Measurements from ENCODE around the gene HBS1L.

The HBS1L gene

DNA sequence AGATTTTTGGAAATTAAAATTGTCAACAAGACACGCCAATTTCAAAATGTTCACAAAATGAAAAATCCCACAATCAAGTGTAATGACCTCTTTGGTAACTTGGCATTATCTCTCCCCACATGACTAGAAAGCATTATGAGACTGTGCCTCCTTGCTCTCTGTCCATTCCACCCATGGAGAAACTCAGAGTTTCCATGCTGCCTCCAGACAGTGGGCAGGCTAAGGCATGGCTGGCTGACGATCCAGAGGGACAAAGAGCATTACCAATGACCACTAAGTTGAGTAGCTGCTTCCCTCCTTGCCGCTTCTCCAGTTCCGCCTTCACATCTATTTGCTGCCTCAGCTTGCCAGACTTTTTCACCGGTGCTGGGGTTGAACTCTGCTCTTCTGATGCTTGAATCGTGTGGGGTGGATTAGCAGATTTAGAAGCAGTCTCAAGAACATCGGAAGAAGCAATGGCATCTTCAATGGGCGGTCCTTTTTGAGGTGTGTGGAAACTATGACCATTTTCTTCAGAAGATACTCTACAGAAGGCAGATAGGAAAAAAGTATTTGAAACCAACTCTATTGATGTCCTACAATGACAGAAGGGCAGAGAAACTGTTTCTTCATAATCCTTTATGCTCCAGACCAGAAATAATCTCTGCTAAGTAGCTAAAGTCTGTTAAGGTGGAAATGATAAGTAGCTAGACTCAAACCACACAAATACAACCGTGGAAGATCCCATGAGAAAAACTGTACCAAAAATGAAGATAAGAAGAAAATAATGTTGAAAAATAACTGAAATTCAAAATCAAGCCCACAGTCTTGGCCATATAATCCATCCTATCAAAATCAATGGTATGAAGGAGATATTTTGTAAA lies 57.3 kb downstream of the HBS1L start:
- DNase-seq (ENCODE audit: low spot score): no peak

DNA sequence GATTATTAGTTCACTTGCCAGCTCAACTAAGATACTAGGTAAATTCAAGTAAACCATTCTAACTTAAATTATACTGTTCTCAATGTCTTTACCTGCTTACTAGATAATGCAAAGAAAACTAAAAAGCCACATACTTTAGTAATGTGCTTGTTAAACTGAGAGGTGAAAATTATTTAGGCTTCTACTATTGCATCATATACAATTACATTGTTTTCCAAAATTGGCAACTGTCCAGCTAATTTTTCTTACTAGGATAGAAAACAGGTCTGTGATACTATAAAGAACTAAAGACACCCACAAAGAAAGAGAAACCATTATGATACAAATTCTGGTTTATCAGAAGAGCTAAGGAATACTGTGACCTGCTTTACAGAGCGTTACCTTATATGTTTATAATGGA lies 59.1 kb downstream of the HBS1L start:
- no peak for DNase-seq (ENCODE audit: low spot score)

- DNase-seq (ENCODE audit: low spot score): no peak
These were observed 60.2 kb downstream of the HBS1L start for GRCh38 chr6:134994431-134994830.

DNA sequence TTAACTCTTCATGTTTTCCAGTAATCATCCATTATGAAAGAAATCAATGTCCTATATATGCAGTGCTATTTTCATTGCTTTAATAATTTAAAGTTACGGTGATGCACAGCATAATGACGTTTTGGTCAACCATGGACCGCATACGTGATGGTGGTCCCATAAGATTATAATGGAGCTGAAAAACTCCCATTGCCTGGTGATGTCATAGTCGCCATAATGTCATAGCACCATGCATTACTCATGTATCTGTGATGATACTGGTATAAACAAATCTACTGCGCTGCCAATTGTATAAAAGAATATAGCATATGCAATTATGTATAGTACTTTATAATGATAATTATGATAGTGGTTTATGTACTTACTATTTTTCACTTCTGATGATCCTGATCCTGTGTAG lies 62.5 kb downstream of the HBS1L start:
- no peak for DNase-seq (ENCODE audit: low spot score)

GRCh38 chr6:134990262-134990661 lies 64.4 kb downstream of the HBS1L start:
- no peak for DNase-seq (ENCODE audit: low spot score)

DNA sequence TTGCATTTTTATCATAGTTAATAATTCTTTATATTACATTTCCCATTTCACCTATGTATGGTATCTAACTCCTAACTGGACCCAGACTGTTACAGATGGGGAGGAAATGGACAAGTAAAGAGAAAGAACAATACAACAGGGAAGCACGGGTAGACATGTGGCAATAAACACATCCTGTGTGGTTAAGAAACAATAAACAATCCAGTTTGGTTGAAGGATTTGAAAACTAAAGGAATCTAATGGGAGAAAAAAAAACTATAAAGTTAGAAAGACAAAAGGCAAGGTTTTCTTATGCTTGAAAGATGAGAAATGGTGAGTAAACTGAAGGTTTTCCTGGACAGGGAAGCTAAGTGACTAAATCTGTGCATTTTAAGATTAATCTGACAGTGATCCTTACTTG lies 69.8 kb downstream of the HBS1L start:
- DNase-seq (ENCODE audit: low spot score): peak; percentile 31

GRCh38 chr6:134983823-134984222 lies 70.8 kb downstream of the HBS1L start:
- no peak for DNase-seq (ENCODE audit: low spot score)

DNA sequence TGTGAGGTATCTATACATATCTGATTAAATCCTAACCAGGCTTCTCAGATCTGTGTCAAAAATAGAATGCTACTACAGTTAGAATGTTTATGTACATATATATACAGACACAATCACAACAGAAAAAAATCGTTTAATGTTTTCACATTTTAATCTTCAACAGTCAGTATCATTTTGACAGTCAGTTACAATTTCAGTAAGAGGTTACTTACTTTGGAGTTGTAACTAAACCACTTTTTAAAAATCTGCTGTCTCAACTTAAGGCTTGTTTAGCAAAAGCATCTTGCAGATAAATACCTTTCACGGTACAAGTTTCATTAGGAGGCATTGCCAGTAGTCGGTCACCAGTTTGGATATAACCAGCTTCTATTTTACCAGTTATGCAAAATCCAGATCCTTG lies 72.5 kb downstream of the HBS1L start:
- DNase-seq (ENCODE audit: low spot score): no peak

DNA sequence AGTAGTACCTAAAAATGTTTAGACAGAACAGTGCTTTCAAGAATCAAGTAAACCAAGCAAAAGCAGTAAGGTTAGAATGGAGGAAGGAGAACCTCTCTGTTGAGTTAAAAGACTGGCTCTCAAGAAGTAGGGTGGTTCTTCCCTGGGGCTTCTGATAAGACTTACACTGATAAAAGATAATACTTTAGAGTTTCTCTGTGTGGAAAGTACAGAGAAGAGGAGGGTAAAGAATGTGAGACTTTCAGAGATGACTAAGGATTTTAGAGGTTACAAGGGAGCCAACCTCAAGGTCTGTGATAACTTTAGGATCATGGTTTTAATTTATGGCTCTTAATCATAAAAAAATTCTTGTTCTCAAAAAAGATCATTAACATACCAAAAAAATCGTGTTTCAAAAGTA lies 73.8 kb downstream of the HBS1L start:
- DNase-seq (ENCODE audit: low spot score): no peak

DNA sequence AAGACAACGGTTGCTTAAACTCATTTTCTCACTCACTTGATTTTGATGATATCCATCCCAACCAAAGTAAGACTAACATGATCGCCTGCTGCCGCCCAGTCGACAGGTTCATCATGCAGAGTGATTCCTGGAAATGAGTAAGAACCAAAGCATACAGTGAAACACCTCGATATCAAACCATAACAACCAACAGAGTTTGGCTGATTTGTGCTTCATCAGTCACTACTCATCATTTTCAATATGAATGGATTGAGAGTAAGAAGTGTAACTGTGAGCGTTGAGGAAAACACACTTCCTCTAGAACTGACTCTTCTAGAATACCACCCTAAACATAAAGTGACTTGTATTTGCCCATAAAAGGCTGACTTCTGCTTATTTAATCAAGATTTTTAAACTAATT lies 75.5 kb downstream of the HBS1L start:
- DNase-seq (ENCODE audit: low spot score): no peak

DNA sequence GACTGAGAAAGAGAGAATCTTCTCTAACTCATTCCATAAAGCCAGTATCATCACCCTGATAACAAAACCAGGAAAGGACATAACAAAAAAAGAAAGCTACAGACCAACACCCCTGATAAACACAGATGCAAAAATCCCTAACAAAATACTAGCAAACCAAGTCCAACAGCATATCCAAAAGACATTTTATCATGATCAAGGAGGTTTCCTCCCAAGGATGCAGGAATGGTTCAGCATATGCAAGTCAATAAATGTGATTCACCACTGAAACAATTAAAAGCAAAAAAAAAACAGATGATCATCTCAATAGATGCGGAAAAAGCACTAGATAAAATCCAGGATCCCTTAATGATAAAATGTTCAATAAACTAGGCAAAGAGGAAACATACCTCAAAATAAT lies 80.3 kb downstream of the HBS1L start:
- DNase-seq (ENCODE audit: low spot score): no peak

GRCh38 chr6:134967711-134968110 lies 86.9 kb downstream of the HBS1L start:
- DNase-seq (ENCODE audit: low spot score): no peak

- DNase-seq (ENCODE audit: low spot score): no peak
These were observed 90.0 kb downstream of the HBS1L start for GRCh38 chr6:134964451-134965203.

DNA sequence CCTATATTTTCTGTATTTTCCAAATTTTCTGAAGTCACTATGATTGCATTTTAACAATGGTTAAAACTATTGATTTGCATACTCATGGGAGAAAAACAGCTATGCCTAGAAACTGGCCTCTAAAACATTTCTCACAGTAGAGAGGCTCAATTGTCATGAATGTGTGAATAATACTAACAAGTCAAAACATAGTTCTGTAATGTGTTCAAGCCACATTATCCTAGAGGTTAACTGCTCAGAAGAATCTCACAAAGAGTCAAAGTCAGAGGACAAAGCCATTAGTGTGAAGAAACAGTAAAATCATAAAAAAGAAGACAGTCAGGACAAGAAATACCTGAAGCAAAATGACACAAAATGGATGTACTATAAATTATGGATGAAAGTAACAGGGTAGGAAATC lies 92.2 kb downstream of the HBS1L start:
- no peak for DNase-seq (ENCODE audit: low spot score)

- no peak for DNase-seq (ENCODE audit: low spot score)
These were observed 93.3 kb downstream of the HBS1L start for GRCh38 chr6:134961366-134961765.

GRCh38 chr6:134959603-134960002 lies 95.0 kb downstream of the HBS1L start:
- no peak for DNase-seq (ENCODE audit: low spot score)

- no peak for DNase-seq (ENCODE audit: low spot score)
These were observed 97.9 kb downstream of the HBS1L start for GRCh38 chr6:134956676-134957075.

DNA sequence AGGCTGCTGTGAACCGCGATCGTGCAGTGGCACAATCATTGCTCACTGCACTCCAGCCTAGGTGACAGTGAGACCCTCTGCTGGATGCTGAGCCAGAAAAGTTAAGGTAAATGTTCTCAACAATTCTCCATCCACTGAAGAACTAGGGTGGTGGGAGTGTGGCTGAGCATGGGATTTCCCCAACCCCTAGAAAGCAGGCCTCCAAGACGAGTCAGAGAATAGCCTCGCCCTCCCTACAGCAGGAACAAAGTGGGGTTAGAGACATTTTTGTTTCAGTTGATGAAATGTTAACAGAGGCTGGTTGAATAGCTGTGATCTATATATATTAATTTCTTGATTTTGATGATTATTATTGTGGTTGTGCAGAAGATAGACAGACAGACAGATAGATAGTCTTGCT lies 98.6 kb downstream of the HBS1L start:
- no peak for DNase-seq (ENCODE audit: low spot score)

- DNase-seq (ENCODE audit: low spot score): no peak
These were observed 100.2 kb downstream of the HBS1L start for GRCh38 chr6:134954272-134955000.

GRCh38 chr6:134951494-134952263 lies 102.9 kb downstream of the HBS1L start:
- no peak for DNase-seq (ENCODE audit: low spot score)

DNA sequence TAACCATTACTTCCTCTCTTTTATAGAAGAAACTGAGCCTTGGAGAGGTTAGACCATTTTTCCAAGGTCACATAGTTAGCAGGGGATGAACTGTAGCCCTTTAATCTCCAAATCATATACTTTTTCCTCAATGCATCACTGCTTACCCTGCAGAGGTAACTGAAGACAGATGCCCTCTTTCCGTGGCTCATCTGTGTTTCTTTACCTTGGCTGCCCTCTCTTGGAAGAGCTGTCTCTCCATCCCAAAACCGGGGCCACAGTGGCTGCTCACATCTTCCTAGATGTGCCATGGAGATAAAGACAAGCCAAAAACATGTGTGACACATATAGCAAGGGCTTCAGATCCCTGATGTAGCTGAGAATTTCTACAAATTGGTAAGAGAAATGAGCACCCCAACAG lies 104.1 kb downstream of the HBS1L start:
- DNase-seq (ENCODE audit: low spot score): no peak

- no peak for DNase-seq (ENCODE audit: low spot score)
These were observed 104.7 kb downstream of the HBS1L start, which contains the start of gene ALDH8A1 for GRCh38 chr6:134949927-134950326. Gene ALDH8A1, minus strand, starts transcription at chr6:134950101. Its CDS starts 48 bp downstream, at chr6:134950053.

All from AG08395 (cell line).